Stimulated activated CD8-positive, alpha-beta memory T cell treated with anti-CD3 and anti-CD28 coated beads, Interleukin-2, amount 100 ng/mL, for 1 hour (primary cell): ENCODE measurements around the gene PLAAT3.
"Not testable (repeated sequence)": the region's sequence is repeated elsewhere in the genome, so short reads cannot be mapped to it uniquely, and the experiment has no call there.

ENCODE experiments used
- DNase-seq, 2 donors: peaks; one replicate each; pipeline ENCODE4 v3.0.0-alpha.2; 2020; ENCODE audit warnings: low read depth in 2 of 2

Gene PLAAT3

GRCh38 chr11:63609536-63609935, 4.7 kb downstream of the PLAAT3 start:
- no peak for DNase-seq

- DNase-seq, result no peak
These were observed 5.6 kb downstream of the PLAAT3 start for GRCh38 chr11:63608353-63609345.

GRCh38 chr11:63603180-63603518, 11.1 kb downstream of the PLAAT3 start:
- DNase-seq, result no peak

GRCh38 chr11:63602290-63603179, 11.7 kb downstream of the PLAAT3 start:
- DNase-seq, result not testable (repeated sequence)

GRCh38 chr11:63599211-63600122, 14.8 kb downstream of the PLAAT3 start:
- DNase-seq, result no peak

GRCh38 chr11:63598556-63598955, 15.7 kb downstream of the PLAAT3 start:
- no peak for DNase-seq

GRCh38 chr11:63595296-63595695, 18.9 kb downstream of the PLAAT3 start:
- DNase-seq, result no peak

GRCh38 chr11:63592975-63593395, 21.2 kb downstream of the PLAAT3 start:
- no peak for DNase-seq

GRCh38 chr11:63590024-63590788, 24.0 kb downstream of the PLAAT3 start:
- no peak for DNase-seq

GRCh38 chr11:63589000-63589399, 25.2 kb downstream of the PLAAT3 start:
- DNase-seq, result no peak

GRCh38 chr11:63586451-63587166, 27.6 kb downstream of the PLAAT3 start:
- DNase-seq, result no peak

GRCh38 chr11:63583357-63583677, 30.9 kb downstream of the PLAAT3 start:
- DNase-seq, result no peak

- not testable (repeated sequence) for DNase-seq
These were observed 33.0 kb downstream of the PLAAT3 start for GRCh38 chr11:63581224-63581623.

- not testable (repeated sequence) for DNase-seq
These were observed 35.4 kb downstream of the PLAAT3 start for GRCh38 chr11:63578882-63579281.

- DNase-seq, result no peak
These were observed 39.2 kb downstream of the PLAAT3 start for GRCh38 chr11:63574856-63575602.

- no peak for DNase-seq
These were observed 40.1 kb downstream of the PLAAT3 start for GRCh38 chr11:63573881-63574855.

GRCh38 chr11:63572026-63572688, 42.1 kb downstream of the PLAAT3 start:
- DNase-seq, result no peak

GRCh38 chr11:63569570-63569969, 44.7 kb downstream of the PLAAT3 start:
- no peak for DNase-seq
